WI38 (cell line): ENCODE measurements around the gene PRAME.

ENCODE experiments used
- H3K4me3 ChIP-seq: 2 replicates; pipeline ENCODE4 v1.5.1; 2011; ENCODE audit warnings: low read depth, mild to moderate bottlenecking, control low read depth, low read length
- TF ChIP-seq, protein P1 (sequence below): IDR thresholded peaks from 2 replicates; pipeline ENCODE4 v1.5.1; 2012; ENCODE audit warnings: low read depth, mild to moderate bottlenecking, control low read depth, low read length

PRAME gene

GRCh38 chr22:22506736-22507135, 52.3 kb downstream of the PRAME start:
- TF ChIP-seq, protein P1, sequence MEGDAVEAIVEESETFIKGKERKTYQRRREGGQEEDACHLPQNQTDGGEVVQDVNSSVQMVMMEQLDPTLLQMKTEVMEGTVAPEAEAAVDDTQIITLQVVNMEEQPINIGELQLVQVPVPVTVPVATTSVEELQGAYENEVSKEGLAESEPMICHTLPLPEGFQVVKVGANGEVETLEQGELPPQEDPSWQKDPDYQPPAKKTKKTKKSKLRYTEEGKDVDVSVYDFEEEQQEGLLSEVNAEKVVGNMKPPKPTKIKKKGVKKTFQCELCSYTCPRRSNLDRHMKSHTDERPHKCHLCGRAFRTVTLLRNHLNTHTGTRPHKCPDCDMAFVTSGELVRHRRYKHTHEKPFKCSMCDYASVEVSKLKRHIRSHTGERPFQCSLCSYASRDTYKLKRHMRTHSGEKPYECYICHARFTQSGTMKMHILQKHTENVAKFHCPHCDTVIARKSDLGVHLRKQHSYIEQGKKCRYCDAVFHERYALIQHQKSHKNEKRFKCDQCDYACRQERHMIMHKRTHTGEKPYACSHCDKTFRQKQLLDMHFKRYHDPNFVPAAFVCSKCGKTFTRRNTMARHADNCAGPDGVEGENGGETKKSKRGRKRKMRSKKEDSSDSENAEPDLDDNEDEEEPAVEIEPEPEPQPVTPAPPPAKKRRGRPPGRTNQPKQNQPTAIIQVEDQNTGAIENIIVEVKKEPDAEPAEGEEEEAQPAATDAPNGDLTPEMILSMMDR = no peak
- H3K4me3 ChIP-seq = no peak overlapping the region

DNA sequence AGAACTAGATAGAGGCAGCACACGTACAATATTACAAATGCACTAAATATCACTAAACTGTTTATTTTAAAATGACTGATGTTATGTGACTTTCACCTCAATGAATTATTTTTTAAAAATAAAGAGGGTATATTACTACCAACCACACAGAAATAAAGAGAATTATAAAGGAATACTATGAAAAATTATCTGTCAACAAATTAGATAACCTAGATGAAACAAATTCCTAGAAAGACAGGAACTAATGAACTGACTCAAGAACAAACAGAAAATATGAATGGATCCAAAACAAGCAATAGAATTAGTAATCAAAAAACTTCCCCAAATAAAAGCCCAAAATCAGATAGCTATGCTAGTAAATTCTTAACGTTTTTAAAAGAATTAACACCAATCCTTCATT, 60.8 kb downstream of the PRAME start:
- H3K4me3 ChIP-seq = no peak overlapping the region
- TF ChIP-seq, protein P1 = no peak
